ENCODE measurements around the gene TNFAIP8L1. TPM values are rescaled to one million over a fixed set of nuclear protein-coding genes. Genes with fewer than 3 reads are reported as not detected.
A peak's percentile ranks its signal among the peaks of the same experiment; 100 is the strongest.

TNFAIP8L1 gene
- total RNA-seq, 1 donor from 2014 or later: 0.64 TPM

GRCh38 chr19:4664642-4665041 is 25.3 kb downstream of the TNFAIP8L1 start:
- H3K4me1 ChIP-seq: peaks cover 0 to 13% of the 10 kb centered on the region in 2 donors
- H3K27me3 ChIP-seq: no peaks in the 10 kb centered on the region
- DNase-seq (ENCODE audit: low spot score in 2 of 2): no peak
- peaks cover 55 to 79% of the 10 kb centered on the region in 2 donors for H3K36me3 ChIP-seq
- TF ChIP-seq CTCF (IDR thresholded peaks at IDR 0.05): no peak
- no peak overlapping the region for H3K27ac ChIP-seq
- no peaks in the 10 kb centered on the region for H3K9me3 ChIP-seq
- no peak overlapping the region for H3K4me3 ChIP-seq
- intact Hi-C loops (cut with DNase I): no loop called here

- Histone ChIP-seq H3K4me3 (peak within 1 kb of the TSS; percentile 86 to 94), H3K4me1 (peaks cover 0 to 13% of the 10 kb centered on the region in 2 donors), H3K27me3 (no peaks in the 10 kb centered on the region), H3K9me3 (no peaks in the 10 kb centered on the region), H3K36me3 (peaks cover 21 to 35% of the 10 kb centered on the region in 2 donors), H3K27ac (peak within 1 kb of the TSS; percentile 71 to 83)
- intact Hi-C loops (cut with DNase I): loop anchor here (1.0 to 2.0 kb wide), 3 partner anchors 31 to 121 kb away; partner anchors contain the start of genes DPP9, FEM1A and TNFAIP8L1
- TF ChIP-seq CTCF (IDR thresholded peaks at IDR 0.05): no peak
- DNase-seq (ENCODE audit: low spot score in 2 of 2): peak; percentile 50 to 94
Observed at GRCh38 chr19:4669723-4670480, 30.6 kb downstream of the TNFAIP8L1 start, which contains the start of gene MYDGF. Gene MYDGF, minus strand, starts transcription at chr19:4670342. Its CDS starts 8 bp downstream, at chr19:4670334.

GRCh38 chr19:4671185-4671851 is 32.0 kb downstream of the TNFAIP8L1 start:
- TF ChIP-seq CTCF (IDR thresholded peaks at IDR 0.05): no peak
- no peak for DNase-seq (ENCODE audit: low spot score in 2 of 2)
- no peaks in the 10 kb centered on the region for H3K27me3 ChIP-seq
- no peaks in the 10 kb centered on the region for H3K9me3 ChIP-seq
- no peak overlapping the region for H3K4me3 ChIP-seq
- peaks cover 20 to 35% of the 10 kb centered on the region in 2 donors for H3K36me3 ChIP-seq
- H3K27ac ChIP-seq: peak overlapping the region; percentile 71 to 83
- intact Hi-C loops (cut with DNase I): loop anchor here (2.0 kb wide), 2 partner anchors 33 to 51 kb away; partner anchors contain the start of genes DPP9 and TNFAIP8L1
- H3K4me1 ChIP-seq: peaks cover 0 to 13% of the 10 kb centered on the region in 2 donors

- Histone ChIP-seq H3K27me3 (no peaks in the 10 kb centered on the region), H3K4me3 (no peak overlapping the region), H3K9me3 (no peaks in the 10 kb centered on the region), H3K36me3 (peaks cover 23 to 32% of the 10 kb centered on the region in 2 donors), H3K4me1 (peaks cover 0 to 12% of the 10 kb centered on the region in 2 donors), H3K27ac (no peak overlapping the region)
- DNase-seq (ENCODE audit: low spot score in 2 of 2): no peak
- intact Hi-C loops (cut with DNase I): no loop called here
- no peak for TF ChIP-seq CTCF (IDR thresholded peaks at IDR 0.05)
Observed at GRCh38 chr19:4673216-4673615, 33.9 kb downstream of the TNFAIP8L1 start.

- H3K9me3 ChIP-seq: no peaks in the 10 kb centered on the region
- no peaks in the 10 kb centered on the region for H3K27me3 ChIP-seq
- no peak overlapping the region for H3K4me3 ChIP-seq
- intact Hi-C loops (cut with DNase I): no loop called here
- H3K36me3 ChIP-seq: peaks cover 27 to 35% of the 10 kb centered on the region in 2 donors
- no peak overlapping the region for H3K27ac ChIP-seq
- peaks cover 0 to 8% of the 10 kb centered on the region in 2 donors for H3K4me1 ChIP-seq
- DNase-seq (ENCODE audit: low spot score in 2 of 2): no peak
- TF ChIP-seq CTCF (IDR thresholded peaks at IDR 0.05): no peak
Observed at GRCh38 chr19:4673726-4674125, 34.4 kb downstream of the TNFAIP8L1 start.

All from ascending aorta (tissue), 2 donors.